Motor neuron (in vitro differentiated cells): ENCODE measurements around the gene HUNK. TPM values are rescaled to one million over a fixed set of nuclear protein-coding genes. Genes with fewer than 3 reads are reported as not detected.
A peak's percentile ranks its signal among the peaks of the same experiment; 100 is the strongest.

Experiments used
- ATAC-seq, 8 experiments: fragments of 200-7000 bp; cut with Tn5 transposase; replicated peaks in 6 of 8; 2 replicates each; pipeline ENCODE4 v1.8.0; 2021; ENCODE audit warnings: mild to moderate bottlenecking in 8 of 8, moderate library complexity in 8 of 8
- H3K27ac ChIP-seq, 2 donors: fragments of 250-450 bp; sonication (Bioruptor Pico); 2 replicates each; pipeline ENCODE4 v1.9.0; 2021; ENCODE audit warnings: antibody characterized with exemption in 2 of 2, mild to moderate bottlenecking in 2 of 2, moderate library complexity in 1 of 2
- H3K4me1 ChIP-seq, 2 donors: fragments of 250-450 bp; sonication (Bioruptor Pico); replicated peaks in 1 of 2; 2 replicates each; pipeline ENCODE4 v1.6.1; 2021; ENCODE audit warnings: antibody characterized with exemption in 2 of 2, mild to moderate bottlenecking in 2 of 2, moderate library complexity in 1 of 2
- H3K4me3 ChIP-seq, 5 donors: fragments of 250-450 bp; sonication (Bioruptor Pico); 2 replicates each; pipeline ENCODE4 v1.9.0; 2021; ENCODE audit warnings: antibody characterized with exemption in 5 of 5, mild to moderate bottlenecking in 5 of 5, moderate library complexity in 4 of 5
- WGBS, 10 experiments: fragments of 450-650 bp; shearing (Covaris generic); methylation state at CpG; one replicate each; pipeline ENCODE4 v1.0.0; 2022; 5-methylcytosine and 5-hydroxymethylcytosine counted together
- in situ Hi-C, 9 experiments: fragments of 400-800 bp; cut with MboI; loops; one replicate each; pipeline ENCODE4 v1.15.0; 2021; ENCODE audit warnings: low sequenced_read_pairs in 9 of 9, low pct_unique_long_range_greater_than_20kb in 2 of 9; ENCODE audit not compliant: unreplicated experiment in 9 of 9
- total RNA-seq, 8 experiments: library from RNA; unstranded; fragments of 300-600 nt; gene quantifications; 2 replicates each; pipeline versions ENCODE4 v1.2.3 to v1.2.4, GENCODE V29; 2022

HUNK gene
- total RNA-seq: 10 to 100 TPM in 2 of 8 experiments, 1 to 10 TPM in 6; 2.5 to 15.8 (median 5.5) TPM

DNA sequence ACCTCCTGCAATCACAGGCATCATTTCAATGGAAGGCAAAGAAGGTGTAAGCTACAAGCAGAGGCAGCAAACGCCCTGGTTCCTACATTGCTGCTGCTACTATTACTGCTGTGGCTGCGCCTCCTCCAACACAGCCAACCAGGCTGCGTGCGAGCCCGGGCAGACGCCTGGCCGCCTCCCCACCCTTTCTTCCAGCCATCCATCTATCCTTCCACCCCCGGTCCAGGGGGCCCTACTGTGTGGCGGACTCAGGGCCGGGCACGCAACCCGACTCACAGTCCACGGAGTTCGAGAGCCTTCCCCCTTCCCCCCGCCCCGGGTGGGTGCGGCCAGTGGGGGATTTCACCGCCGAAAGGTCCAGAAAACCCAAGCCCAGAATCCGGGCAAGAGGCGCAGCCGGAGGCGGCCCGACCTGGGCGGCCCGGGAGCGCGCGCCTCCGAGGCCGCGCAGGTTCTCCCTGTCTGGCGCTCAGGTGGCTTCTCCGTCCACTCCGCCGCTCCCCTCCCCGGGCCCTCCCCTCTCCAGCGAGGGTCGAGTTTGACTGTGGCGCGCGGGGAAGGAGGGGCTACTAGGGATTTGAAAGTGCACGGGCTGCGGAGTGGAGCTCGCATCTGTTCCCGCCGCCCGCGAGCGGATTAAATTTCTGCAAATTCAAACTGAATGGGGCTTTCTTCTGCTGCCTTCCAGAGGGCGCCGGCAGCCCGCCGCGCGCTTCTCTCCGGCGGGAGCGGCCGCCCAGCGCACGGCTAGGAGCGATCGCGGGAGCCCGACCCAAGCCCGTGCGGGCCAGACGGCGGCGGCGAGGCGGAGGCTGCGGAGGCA is at the start of gene HUNK:
HUNK (plus strand) TSS at position 569 of the 823 bp plus-strand sequence. CDS start 655 bp downstream, outside the sequence.
- H3K27ac ChIP-seq: peak within 1 kb of the TSS; percentile 73 to 76
- in situ Hi-C loops: loop anchor here in 6 of 9 experiments (25.0 kb wide), 2 partner anchors 110 to 390 kb away; no protein-coding TSS in a partner anchor

DNA sequence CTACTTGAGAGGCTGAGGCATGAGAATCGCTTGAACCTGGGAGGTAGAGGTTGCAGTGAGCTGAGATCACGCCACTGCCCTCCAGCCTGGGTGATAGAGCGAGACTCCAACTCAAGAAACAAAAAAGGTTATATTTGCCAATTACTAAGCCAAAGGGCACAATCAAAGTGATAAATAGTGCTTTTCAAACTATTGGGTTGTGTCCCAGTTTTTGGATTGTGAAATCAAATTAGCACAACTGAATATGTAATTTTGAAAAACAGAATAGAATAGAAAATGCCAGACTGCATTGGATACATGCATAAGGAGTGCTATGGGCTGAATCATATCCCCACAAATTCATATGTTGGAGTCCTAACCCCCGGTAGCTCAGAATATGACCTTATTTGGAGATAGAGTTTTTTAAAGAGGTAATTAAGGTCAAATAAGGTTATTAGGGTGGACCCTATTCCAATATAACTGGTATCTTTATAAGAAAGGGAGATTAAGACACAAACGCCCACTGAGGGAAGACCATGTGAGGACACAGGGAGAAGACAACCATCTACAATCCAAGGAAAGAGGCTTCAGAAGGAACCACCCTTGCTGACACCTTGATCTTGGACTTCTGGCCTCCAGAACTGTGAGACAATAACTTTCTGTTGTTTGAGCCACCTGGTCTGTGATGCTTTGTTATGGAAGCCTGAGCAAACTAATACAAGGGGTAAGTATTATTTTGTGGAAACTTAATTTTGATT is 42.9 kb upstream of the HUNK start:
- ATAC-seq: peak in 3 of 8 experiments; percentile 93 to 96 (median 93)
- Histone ChIP-seq H3K4me3 (no peak overlapping the region), H3K4me1 (no peaks in the 10 kb centered on the region), H3K27ac (no peak overlapping the region)
- WGBS, 10 experiments: 6 to 100% (median 82%) methylated on average over 1 to 4 of the region's 5 CpGs
- in situ Hi-C loops: no loop called here

More for the DNA sequence above, at the start of gene HUNK:
- peak; percentile 61 to 83 (median 74) for ATAC-seq
- H3K4me1 ChIP-seq: peaks cover 10 to 11% of the 10 kb centered on the region in 2 donors
- peak within 1 kb of the TSS; percentile 59 to 92 (median 76) for H3K4me3 ChIP-seq
- 0 to 20% methylated on average over 1 of the region's 74 CpGs; no CpG with 5 or more reads in 8 of the 10 experiments for WGBS, 10 experiments

DNA sequence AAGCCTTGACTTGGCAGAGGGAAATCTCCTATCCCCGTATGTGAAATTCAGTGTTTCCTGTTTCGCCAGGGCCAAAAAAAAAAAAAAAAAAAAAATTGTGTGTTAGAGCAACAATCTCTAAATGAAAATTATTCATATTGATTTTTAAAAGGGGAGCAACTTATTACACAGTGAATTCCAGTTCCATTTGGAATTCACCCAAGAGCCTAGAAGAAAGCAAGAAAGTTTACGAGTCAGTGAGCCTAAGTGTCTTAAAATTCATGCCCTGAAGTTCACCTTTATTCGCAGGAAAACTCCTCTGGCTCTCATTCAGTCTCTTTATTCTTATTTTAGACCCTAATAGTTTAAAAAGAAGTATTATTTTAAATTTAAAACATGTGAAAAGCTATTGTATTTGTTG is 42.1 kb upstream of the HUNK start:
- ATAC-seq: no peak
- in situ Hi-C loops: no loop called here
- Histone ChIP-seq H3K4me1 (no peaks in the 10 kb centered on the region), H3K4me3 (no peak overlapping the region), H3K27ac (no peak overlapping the region)
- 8 to 100% (median 80%) methylated on average over 1 to 4 of the region's 4 CpGs for WGBS, 10 experiments

DNA sequence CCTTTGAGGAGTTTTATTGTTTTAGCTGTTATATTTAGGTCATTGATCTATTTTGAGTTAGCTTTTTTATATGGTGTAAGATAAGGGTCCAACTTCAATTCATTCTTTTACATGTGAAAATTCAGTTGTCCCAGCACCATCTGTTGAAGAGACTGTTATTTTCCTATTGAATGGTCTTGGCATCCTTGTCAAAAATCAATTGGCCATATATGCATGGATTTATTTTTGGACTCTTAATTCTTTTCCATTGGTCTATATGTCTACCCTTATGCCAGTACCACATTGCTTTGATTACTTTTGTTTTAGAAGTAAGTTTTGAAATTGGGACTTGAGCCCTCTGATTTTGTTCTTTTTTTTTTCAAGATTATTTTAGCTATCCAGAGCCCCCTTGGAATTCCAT is 35.8 kb upstream of the HUNK start:
- Histone ChIP-seq H3K4me1 (no peaks in the 10 kb centered on the region), H3K4me3 (no peak overlapping the region), H3K27ac (no peak overlapping the region)
- ATAC-seq: no peak
- in situ Hi-C loops: no loop called here

DNA sequence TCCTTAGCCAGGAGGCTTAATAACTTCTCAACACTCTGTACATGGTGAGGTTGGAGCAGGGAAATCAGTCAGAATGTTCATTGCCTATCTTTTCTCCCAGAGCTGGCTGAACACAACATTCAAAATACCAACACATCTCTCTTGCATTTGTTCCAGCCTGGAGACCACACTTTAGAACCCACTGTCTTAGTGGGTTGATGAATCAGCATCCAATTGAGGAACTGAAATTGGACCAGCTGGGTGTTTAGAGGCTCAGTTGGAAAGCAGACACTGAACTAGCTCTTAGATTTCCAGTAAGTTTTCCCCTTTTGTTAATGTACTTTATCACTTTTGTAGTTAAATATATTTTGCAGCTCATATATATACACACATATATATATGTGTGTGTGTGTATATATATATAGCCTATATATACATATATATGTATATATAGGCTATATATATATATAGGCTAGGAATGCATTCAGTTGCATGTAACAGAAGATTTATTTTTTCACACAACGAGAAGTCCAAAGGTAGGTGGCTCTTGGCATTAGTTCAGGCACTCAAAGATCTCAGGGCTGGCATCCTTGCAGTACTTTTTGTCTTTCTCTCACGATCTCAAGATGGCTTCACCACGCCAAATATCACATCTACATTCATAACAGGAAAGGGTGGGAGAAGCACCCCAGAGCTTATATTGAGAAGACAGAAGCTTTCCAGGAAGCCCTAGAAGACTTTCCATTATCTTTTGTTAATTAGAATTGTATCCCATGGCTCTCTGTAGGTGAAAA is 35.0 kb upstream of the HUNK start:
- Histone ChIP-seq H3K27ac (no peak overlapping the region), H3K4me3 (no peak overlapping the region), H3K4me1 (no peaks in the 10 kb centered on the region)
- in situ Hi-C loops: no loop called here
- ATAC-seq: no peak
- WGBS, 10 experiments: 20 to 88% (median 69%) methylated on average over 1 to 3 of the region's 3 CpGs; no CpG with 5 or more reads in 2 of the 10 experiments

DNA sequence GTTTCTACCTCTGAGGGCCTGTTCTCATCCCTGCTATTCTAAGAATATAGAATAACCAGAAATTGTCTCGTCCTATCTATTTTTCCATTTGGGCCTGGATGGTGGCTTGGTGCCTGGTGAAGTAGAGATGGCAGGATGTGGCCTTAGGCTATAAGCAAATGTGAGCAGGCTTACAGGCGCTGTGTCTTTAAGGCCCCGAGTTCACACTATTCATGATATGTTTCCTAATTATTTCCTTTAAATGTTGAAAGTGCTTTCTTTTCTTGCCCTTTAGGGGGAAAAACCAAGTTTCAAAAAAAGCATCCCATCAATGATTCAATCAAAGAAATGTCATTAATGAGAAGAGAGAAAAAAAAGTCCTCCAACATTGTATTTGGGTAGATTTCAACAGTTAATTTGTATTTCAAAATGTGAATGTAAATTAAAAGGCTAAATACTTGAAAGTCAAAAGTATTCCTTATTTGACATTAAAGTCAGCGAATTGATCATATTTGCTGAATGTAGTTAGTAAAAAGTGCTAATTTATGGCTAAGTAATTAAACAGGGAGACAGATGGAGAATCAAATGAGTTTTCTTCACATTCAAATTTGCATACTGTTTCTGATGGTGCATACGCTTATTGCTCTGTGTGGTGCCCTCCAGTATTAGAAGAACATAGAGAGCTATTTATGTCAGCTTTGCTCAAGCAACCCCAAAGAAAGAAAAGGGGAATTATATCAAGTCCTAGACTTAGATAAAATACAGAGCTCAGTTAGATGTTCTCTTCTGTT is 34.0 kb upstream of the HUNK start:
- in situ Hi-C loops: no loop called here
- WGBS, 10 experiments: 41 to 90% (median 68%) methylated on average over 1 to 5 of the region's 5 CpGs
- Histone ChIP-seq H3K27ac (no peak overlapping the region), H3K4me3 (no peak overlapping the region), H3K4me1 (no peaks in the 10 kb centered on the region)
- ATAC-seq: no peak

DNA sequence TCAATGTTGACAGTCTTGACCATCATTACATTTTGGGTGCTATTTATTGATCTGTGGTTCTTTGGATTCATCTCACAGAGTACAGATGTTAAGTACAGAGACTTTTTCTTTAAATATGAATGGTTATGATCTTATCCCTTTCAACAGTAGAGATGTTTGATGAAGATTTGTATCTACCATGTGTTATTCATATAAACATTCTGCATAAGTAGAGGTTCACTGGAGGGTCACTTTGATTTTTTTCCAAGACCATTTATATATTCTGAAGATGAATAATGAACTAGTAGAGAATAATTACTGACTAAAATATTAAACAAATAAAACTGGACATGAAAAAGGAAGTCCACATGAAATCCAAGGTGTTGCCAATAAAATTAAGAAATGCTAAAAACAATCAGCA is 28.6 kb upstream of the HUNK start:
- Histone ChIP-seq H3K4me3 (no peak overlapping the region), H3K4me1 (no peaks in the 10 kb centered on the region), H3K27ac (no peak overlapping the region)
- ATAC-seq: peak in 2 of 8 experiments; percentile 19 to 84
- in situ Hi-C loops: no loop called here

DNA sequence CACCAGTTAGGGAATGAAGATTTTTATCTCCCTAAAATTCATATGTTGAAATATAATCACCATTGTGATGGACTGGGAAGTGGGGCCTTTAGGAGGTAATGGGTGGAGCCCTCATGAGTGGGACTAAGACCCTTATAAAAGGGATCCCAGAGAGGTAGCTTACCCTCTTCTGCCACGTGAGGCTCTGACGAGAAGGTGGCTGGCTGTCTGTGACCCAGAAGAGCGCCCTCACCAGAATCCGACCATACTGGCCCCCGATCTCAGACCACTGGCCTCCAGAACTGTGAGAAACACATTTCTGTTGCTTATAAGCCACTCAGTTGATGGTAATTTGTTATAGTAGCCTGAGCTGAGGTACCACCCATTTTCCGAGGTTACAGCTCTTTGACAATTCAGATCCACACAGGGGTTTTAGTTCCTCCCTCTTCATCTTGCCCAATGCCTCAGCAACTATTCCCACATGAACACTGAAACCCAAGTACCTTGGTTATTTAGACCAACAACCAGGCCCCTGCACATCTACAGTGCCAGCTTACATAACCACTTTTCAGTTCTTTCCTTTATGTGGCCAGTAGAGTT is 27.6 kb upstream of the HUNK start:
- WGBS, 10 experiments: 46 to 89% (median 64%) methylated on average over 2 to 6 of the region's 6 CpGs; no CpG with 5 or more reads in 3 of the 10 experiments

DNA sequence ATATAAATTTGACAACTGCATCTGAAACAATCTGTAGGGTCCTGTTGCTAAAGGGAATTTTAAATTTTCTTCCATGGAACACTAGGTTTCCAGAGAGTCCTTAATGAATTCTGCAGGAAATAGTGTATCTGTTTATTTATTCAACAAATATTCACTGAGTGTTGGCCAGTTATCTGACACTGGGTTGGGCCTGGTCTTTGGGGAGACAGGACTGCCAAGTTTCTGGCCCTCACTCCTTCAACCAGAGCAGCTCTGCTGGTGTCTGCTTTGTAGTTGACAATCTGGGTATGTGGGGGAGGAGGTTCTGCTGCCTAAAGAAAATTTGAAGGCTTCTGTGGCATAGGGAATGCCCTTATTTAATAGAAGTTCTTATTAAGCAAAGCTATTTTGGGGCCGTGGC is 26.1 kb upstream of the HUNK start:
- H3K4me3 ChIP-seq: no peak overlapping the region
- no peak overlapping the region for H3K27ac ChIP-seq
- WGBS, 10 experiments: 13 to 100% (median 83%) methylated on average over 1 of the region's 1 CpG; no CpG with 5 or more reads in 5 of the 10 experiments
- peak in 1 of 8 experiments; percentile 21 for ATAC-seq
- no peaks in the 10 kb centered on the region for H3K4me1 ChIP-seq
- in situ Hi-C loops: no loop called here

More for the DNA sequence above, 27.6 kb upstream of the HUNK start:
- in situ Hi-C loops: no loop called here
- Histone ChIP-seq H3K4me1 (no peaks in the 10 kb centered on the region), H3K4me3 (no peak overlapping the region), H3K27ac (no peak overlapping the region)
- ATAC-seq: peak in 2 of 8 experiments; percentile 51 to 56

DNA sequence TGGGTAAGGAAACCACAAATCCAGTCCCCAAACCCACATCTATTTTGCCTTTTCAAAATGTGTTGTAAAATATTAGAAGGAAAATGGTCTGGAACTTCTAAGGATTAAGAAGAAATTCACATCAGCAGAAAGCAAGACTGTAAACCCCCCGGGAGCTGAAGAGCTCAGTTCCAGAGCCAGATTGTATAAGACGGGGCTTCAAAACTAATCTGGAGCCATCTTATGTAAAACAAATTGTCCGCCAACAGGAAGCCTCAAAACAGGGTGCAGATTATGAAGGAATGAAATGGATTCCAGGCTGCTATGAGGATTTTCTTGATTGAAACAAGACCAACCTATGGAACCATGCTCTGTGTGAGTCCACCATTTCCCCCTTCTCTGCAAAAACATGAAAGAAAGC is 25.1 kb upstream of the HUNK start:
- no peak for ATAC-seq
- no peak overlapping the region for H3K4me3 ChIP-seq
- 32 to 100% (median 83%) methylated on average over 1 to 3 of the region's 3 CpGs; no CpG with 5 or more reads in 5 of the 10 experiments for WGBS, 10 experiments
- in situ Hi-C loops: no loop called here
- no peaks in the 10 kb centered on the region for H3K4me1 ChIP-seq
- H3K27ac ChIP-seq: no peak overlapping the region

DNA sequence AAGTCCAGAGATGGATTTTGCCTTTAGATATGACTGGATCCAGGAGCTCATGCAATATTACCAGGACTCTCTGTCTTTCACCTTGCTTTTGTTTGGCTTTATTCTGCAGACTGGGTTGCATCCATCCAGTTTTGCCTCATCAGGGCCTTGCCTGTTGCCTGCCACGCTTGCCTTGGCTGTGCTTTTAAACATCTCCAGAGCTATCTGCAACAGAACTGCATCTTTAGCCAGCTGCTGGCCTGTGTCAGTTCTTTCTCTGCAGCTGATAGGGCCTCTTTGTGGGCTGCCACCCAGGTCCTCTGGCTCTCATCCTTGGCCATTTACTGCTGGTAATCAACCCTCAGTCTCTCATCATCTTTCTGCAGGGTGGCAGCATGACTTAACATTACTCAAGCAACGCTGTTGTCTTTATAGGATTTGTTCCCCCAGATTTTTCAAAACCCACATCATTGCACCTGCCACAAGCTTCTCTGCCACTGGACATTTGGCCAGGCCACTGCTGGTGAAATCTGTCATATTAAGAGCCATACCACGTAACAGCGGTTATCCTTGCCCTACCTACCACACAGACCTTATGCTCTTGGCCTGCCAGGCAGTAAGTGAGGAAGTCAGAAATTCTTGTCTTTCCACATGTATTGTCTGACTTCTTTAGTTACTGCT is 24.4 kb upstream of the HUNK start:
- Histone ChIP-seq H3K4me3 (no peak overlapping the region), H3K27ac (no peak overlapping the region), H3K4me1 (no peaks in the 10 kb centered on the region)
- ATAC-seq: no peak
- in situ Hi-C loops: no loop called here
- 0 to 100% (median 82%) methylated on average over 1 to 4 of the region's 4 CpGs; no CpG with 5 or more reads in 2 of the 10 experiments for WGBS, 10 experiments
